Activated CD4-positive, alpha-beta T cell treated with anti-CD3 and anti-CD28 coated beads, Interleukin-2, amount 10 ng/mL, durations not matched to agents 24 days and 14 days (primary cell): ENCODE results near the gene GC. TPM values are rescaled to one million over a fixed set of nuclear protein-coding genes. Genes with fewer than 3 reads are reported as not detected.

Experiments
- total RNA-seq: library from RNA; stranded (reverse); gene quantifications from 2 replicates; pipeline ENCODE4 v1.2.3, GENCODE V29; 2022

Gene GC
- total RNA-seq, 1 donor from 2014 or later = not detected

Other genes starting within 250 kb of the GC start
- not detected in 2 replicates for gene NPFFR2, start 247.9 kb upstream of the GC start, total RNA-seq